H1 (cell line): ENCODE results near the gene HMX1. TPM values are rescaled to one million over a fixed set of nuclear protein-coding genes. Genes with fewer than 3 reads are reported as not detected.

Source experiments
- BRCA1 ChIP-seq: IDR thresholded peaks from 2 replicates; pipeline ENCODE4 v1.6.1; 2012; ENCODE audit warnings: low read depth, low read length, improper control_type of control experiment
- CBX5 ChIP-seq: fragments of 300-800, 300-1000 bp; sonication (generic); IDR thresholded peaks from 2 replicates; pipeline ENCODE4 v1.7.1; 2016; ENCODE audit warnings: antibody characterized with exemption, low read length, low read depth
- CEBPB ChIP-seq: IDR thresholded peaks from 2 replicates; pipeline ENCODE4 v1.6.1; 2012; ENCODE audit warnings: low read depth, low read length
- CHD7 ChIP-seq: fragments of 300-600 bp; sonication (generic); IDR thresholded peaks from 2 replicates; pipeline ENCODE4 v1.7.1; 2012; ENCODE audit warnings: low read length, moderate library complexity, mild to moderate bottlenecking, inconsistent platforms; ENCODE audit not compliant: insufficient replicate concordance
- EZH2 ChIP-seq: fragments of 200-600 bp; sonication (generic); IDR thresholded peaks from 2 replicates; pipeline ENCODE4 v1.7.1; 2012; ENCODE audit warnings: low read depth, mild to moderate bottlenecking, moderate library complexity, low read length, inconsistent platforms; ENCODE audit not compliant: severe bottlenecking
- HDAC2 ChIP-seq, 2 experiments: fragments of 300-600 bp in 1 of 2; sonication (generic) in 1 of 2; IDR thresholded peaks; 2 replicates each; pipeline ENCODE4 v1.6.1; 2011 to 2012; ENCODE audit warnings: low read depth in 2 of 2, low read length in 2 of 2, mild to moderate bottlenecking in 2 of 2, moderate library complexity in 2 of 2, borderline replicate concordance in 1 of 2, inconsistent platforms in 1 of 2
- RNF2 ChIP-seq: fragments of 200-900, 300-1000 bp; sonication (generic); IDR thresholded peaks from 2 replicates; pipeline ENCODE4 v1.7.1; 2016; ENCODE audit warnings: borderline replicate concordance, low read depth, mild to moderate bottlenecking, antibody characterized with exemption, low read length; ENCODE audit not compliant: poor library complexity, severe bottlenecking; ENCODE audit errors: missing control alignments
- polyA plus RNA-seq, 7 experiments: library from polyadenylated mRNA; depleted of rRNA in 3 of 7; stranded (reverse) in 5 of 7; unstranded in 2 of 7; fragments of >200 nt in 5 of 7; fragments of 200-250 nt in 2 of 7; gene quantifications; 1 replicate in 5 of 7; 2 replicates in 1 of 7; 4 replicates in 1 of 7; pipeline versions ENCODE4 v1.2.1 to v1.2.3, GENCODE V29; 2011 to 2013; ENCODE audit warnings: missing spikeins in 2 of 7, mixed read lengths in 2 of 7
- total RNA-seq: library from RNA; stranded (reverse); fragmentation: NEBNext Ultra II Directional; extraction: Animal tissue kit (Norgen Biotek cat#: 25700); gene quantifications from 2 replicates; pipeline ENCODE4 v1.2.1, GENCODE V29; 2021

The HMX1 gene
- total and polyA plus RNA-seq, 2 of the 8 experiments (the other 6 are each of a cell fraction or from before 2014, with no cell fraction given): 0.26 TPM; not detected in 1

DNA sequence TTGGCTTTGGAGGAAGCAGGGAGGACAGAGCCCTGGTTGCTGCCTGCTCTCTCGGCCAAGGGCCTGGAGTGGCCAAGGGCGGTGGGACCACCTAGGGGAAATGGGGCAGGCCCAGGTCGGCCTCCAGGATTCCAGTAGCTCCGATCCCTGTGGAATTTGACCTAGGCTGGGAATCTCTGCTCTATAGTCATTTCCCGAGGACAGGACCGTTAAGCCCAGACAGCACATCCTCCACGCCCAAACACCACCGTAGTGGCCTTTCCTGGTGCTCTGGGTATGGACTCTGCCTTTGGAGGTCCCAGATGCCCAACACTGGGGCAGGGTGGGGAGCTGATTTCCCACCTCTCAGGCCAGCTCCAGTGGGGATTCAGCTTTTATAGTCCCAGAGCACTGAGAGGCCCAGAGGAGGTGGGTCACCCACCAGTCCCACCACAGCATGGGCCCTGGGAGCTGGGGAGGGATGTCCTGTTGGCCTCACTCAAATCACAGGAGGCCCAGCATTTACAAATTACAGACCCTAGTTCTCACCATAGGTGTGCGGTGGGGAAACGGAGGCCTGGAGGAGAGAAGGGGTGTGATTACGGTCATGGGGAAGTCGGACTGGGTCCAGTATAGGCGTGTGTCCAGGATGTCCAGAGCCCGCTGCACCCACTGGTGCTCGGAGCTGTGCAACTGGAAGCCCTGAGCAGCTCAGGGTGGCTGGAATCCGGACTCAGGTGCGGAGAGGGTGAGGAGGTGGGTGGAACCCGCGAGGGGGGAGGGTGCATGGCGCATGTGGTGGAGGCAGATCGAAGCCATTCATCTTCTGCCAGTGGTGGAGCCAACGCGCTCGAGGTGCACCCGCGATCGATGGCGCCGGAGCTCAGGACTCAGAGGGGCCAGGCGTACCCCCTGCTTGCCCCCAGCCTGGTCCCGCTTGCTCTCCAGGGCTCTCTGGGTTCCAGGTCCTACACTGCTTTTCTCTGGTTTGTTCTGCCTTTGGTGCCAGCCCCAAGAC lies 7.7 kb downstream of the HMX1 start (continued):
- TF ChIP-seq CEBPB: no peak
- no peak for TF ChIP-seq RNF2
- peak; percentile 72 for TF ChIP-seq EZH2
- no peak for TF ChIP-seq CBX5
- TF ChIP-seq HDAC2 (IDR thresholded peaks at IDR 0.05; ENCODE audit: borderline replicate concordance in 1 of 2, low read depth in 2 of 2, low read length in 2 of 2): no peak
- TF ChIP-seq CHD7: no peak
- TF ChIP-seq BRCA1: no peak
